GM12878 (cell line): Measurements from ENCODE around the gene DEPDC1. TPM values are rescaled to one million over a fixed set of nuclear protein-coding genes. Genes with fewer than 3 reads are reported as not detected.

ENCODE experiments used
- ATAC-seq: fragments of 200-7000 bp; cut with Tn5 transposase; 3 replicates; pipeline ENCODE4 v1.9.1; 2020; ENCODE audit warnings: mild to moderate bottlenecking, moderate library complexity
- BruUV-seq: library from RNA; stranded (reverse); fragments of 400-500 nt; replicated peaks from 2 replicates; lab custom pipeline; 2021; lab: Mats Ljungman, UMichigan
- CTCF ChIA-PET: fragments of 300-600 bp; sonication (Branson Sonifier 250); formaldehyde crosslinking; extraction: SDS; loops from one replicate; lab custom pipeline; 2021; ENCODE audit warnings: inconsistent platforms; lab: Yijun Ruan, JAX
- POLR2A ChIA-PET: fragments of 350-600 bp; formaldehyde crosslinking; extraction: SDS; loops from one replicate; lab custom pipeline; 2021; ENCODE audit warnings: inconsistent platforms; lab: Charles Lee
- RAD21 ChIA-PET: fragments of 300-600 bp; sonication (Branson Sonifier 250); formaldehyde crosslinking; loops from one replicate; lab custom pipeline; 2023; ENCODE audit warnings: antibody characterized with exemption; ENCODE audit not compliant: unreplicated experiment; lab: Charles Lee
- SMC1A ChIA-PET: fragments of 300-600 bp; sonication (Branson Sonifier 250); formaldehyde crosslinking; loops from one replicate; lab custom pipeline; 2023; ENCODE audit not compliant: unreplicated experiment, uncharacterized antibody; lab: Charles Lee
- DNase-seq: peaks from one replicate; pipeline ENCODE4 v3.0.0-alpha.2; 2011; ENCODE audit warnings: low read depth, low spot score
- FAIRE-seq: peaks from 3 replicates; lab custom pipeline; 2011; peaks lifted over from hg19 to GRCh38; lab: Jason Lieb, UNC
- H2AFZ ChIP-seq: 2 replicates; pipeline ENCODE4 v1.6.0; 2011; ENCODE audit warnings: low read depth, low read length, control low read depth; ENCODE audit not compliant: control insufficient read depth
- H3K27ac ChIP-seq: 2 replicates; pipeline ENCODE4 v1.5.1; 2011; ENCODE audit warnings: control low read depth; ENCODE audit not compliant: control insufficient read depth, insufficient read depth
- H3K27me3 ChIP-seq, 2 experiments: replicated peaks in 1 of 2; 2 replicates each; pipeline versions ENCODE4 v1.6.0 to v1.6.1; 2011; ENCODE audit warnings: low read length in 1 of 2; ENCODE audit not compliant: control insufficient read depth in 2 of 2, insufficient read depth in 2 of 2
- H3K36me3 ChIP-seq, 2 experiments: 2 replicates each; pipeline ENCODE4 v1.5.1; 2011; ENCODE audit warnings: low read length in 1 of 2; ENCODE audit not compliant: control insufficient read depth in 2 of 2, insufficient read depth in 2 of 2
- H3K4me1 ChIP-seq: 2 replicates; pipeline ENCODE4 v1.6.1; 2011; ENCODE audit warnings: mild to moderate bottlenecking, low read length, moderate library complexity, mixed read lengths; ENCODE audit not compliant: control insufficient read depth, insufficient read depth
- H3K4me2 ChIP-seq: 2 replicates; pipeline ENCODE4 v1.6.0; 2011; ENCODE audit warnings: control low read depth; ENCODE audit not compliant: control insufficient read depth, insufficient read depth
- H3K4me3 ChIP-seq: fragments of 200-600 bp; sonication (generic); 2 replicates; pipeline ENCODE4 v1.5.1; 2016
- H3K79me2 ChIP-seq: 2 replicates; pipeline ENCODE4 v1.6.0; 2011; ENCODE audit warnings: low read length; ENCODE audit not compliant: control insufficient read depth, insufficient read depth
- H3K9ac ChIP-seq: 2 replicates; pipeline ENCODE4 v1.8.0; 2011; ENCODE audit warnings: low read length, control low read depth, mixed read lengths; ENCODE audit not compliant: control insufficient read depth, insufficient read depth
- H3K9me3 ChIP-seq: replicated peaks from 3 replicates; pipeline ENCODE4 v1.5.1; 2011; ENCODE audit warnings: mild to moderate bottlenecking, low read length; ENCODE audit not compliant: control insufficient read depth, insufficient read depth
- H4K20me1 ChIP-seq: 2 replicates; pipeline ENCODE4 v1.6.0; 2011; ENCODE audit not compliant: control insufficient read depth, insufficient read depth
- ATF7 ChIP-seq: fragments of 450-650 bp; IDR thresholded peaks from 2 replicates; pipeline ENCODE4 v1.6.1; 2016; ENCODE audit warnings: low read depth, mild to moderate bottlenecking
- CTCF ChIP-seq, 3 experiments: IDR thresholded peaks in 2 of 3; conservative IDR thresholded peaks in 1 of 3; 2 replicates each; pipeline ENCODE4 v1.5.1; 2011; ENCODE audit warnings: low read depth in 3 of 3, low read length in 3 of 3, mild to moderate bottlenecking in 3 of 3, control low read depth in 2 of 3, moderate library complexity in 2 of 3, inconsistent platforms in 1 of 3, mixed read lengths in 1 of 3; ENCODE audit not compliant: control insufficient read depth in 2 of 3, insufficient read depth in 1 of 3; ENCODE audit errors: extremely low read depth in 1 of 3
- E2F4 ChIP-seq: IDR thresholded peaks from 2 replicates; pipeline ENCODE4 v1.6.1; 2012; ENCODE audit warnings: low read depth, low read length, improper control_type of control experiment
- PML ChIP-seq: IDR thresholded peaks from 2 replicates; pipeline ENCODE4 v1.6.1; 2012; ENCODE audit warnings: low read length, inconsistent platforms
- RAD21 ChIP-seq: IDR thresholded peaks from 2 replicates; pipeline ENCODE4 v1.6.1; 2011; ENCODE audit warnings: mild to moderate bottlenecking, low read depth, low read length, moderate library complexity; ENCODE audit not compliant: insufficient read depth
- ZNF384 ChIP-seq: IDR thresholded peaks from 2 replicates; pipeline ENCODE4 v1.6.1; 2012; ENCODE audit warnings: low read depth, mild to moderate bottlenecking, low read length, improper control_type of control experiment, borderline replicate concordance
- ZSCAN29 ChIP-seq: fragments of 450-650 bp; IDR thresholded peaks from 2 replicates; pipeline ENCODE4 v1.6.1; 2017; ENCODE audit warnings: mild to moderate bottlenecking, moderate library complexity
- WGBS: methylation state at CpG from one replicate; pipeline ENCODE4 v1.1.6; 2016; ENCODE audit warnings: low lambda C conversion rate; ENCODE audit not compliant: insufficient replicate concordance, insufficient coverage; ENCODE audit errors: missing lambda C conversion rate; 5-methylcytosine and 5-hydroxymethylcytosine counted together
- in situ Hi-C: fragments of 300-500 bp; cut with MboI; formaldehyde crosslinking; loops from 9 replicates; pipeline ENCODE4 v1.14.3; 2018; ENCODE audit warnings: mixed read lengths
- intact Hi-C: fragments of 100-400 bp; cut with micrococcal nuclease; formaldehyde crosslinking; loops from one replicate; pipeline ENCODE4 v1.14.2; 2022; ENCODE audit not compliant: unreplicated experiment
- polyA plus RNA-seq, 11 experiments: library from polyadenylated mRNA; depleted of rRNA in 4 of 11; unstranded in 6 of 11; stranded (reverse) in 5 of 11; fragments of >200 nt; fragmentation: Nextera tagmentation in 4 of 11; fragmentation: Illumina TruSeq in 1 of 11; extraction: Ambion mirVana in 4 of 11; extraction: Trizol in 1 of 11; gene quantifications; 1 replicate in 1 of 11; 2 replicates in 10 of 11; pipeline versions ENCODE4 v1.2.1 to v1.2.3, GENCODE V29; 2011 to 2016; ENCODE audit warnings: inconsistent platforms in 2 of 11, missing spikeins in 2 of 11, low read depth in 1 of 11
- total RNA-seq, 4 experiments: library from RNA; depleted of rRNA in 3 of 4; stranded (reverse); fragments of >200 nt in 3 of 4; fragmentation: Illumina TruSeq in 1 of 4; extraction: Trizol in 1 of 4; gene quantifications; 2 replicates each; pipeline versions ENCODE4 v1.2.1 to v1.2.3, GENCODE V29; 2013 to 2021

Gene DEPDC1
- total and polyA plus RNA-seq, 10 of the 15 experiments (the other 5 are each of a cell fraction or from before 2014, with no cell fraction given), result 6.9 to 36.5 (median 17.6) TPM

- TF ChIP-seq PML (no peak), E2F4 (no peak), ZNF384 (no peak), ZSCAN29 (no peak)
These were observed 23.8 kb downstream of the DEPDC1 start (continued) for GRCh38 chr1:68473060-68473459.

- no peaks in the 10 kb centered on the region for H3K27me3 ChIP-seq
- TF ChIP-seq ATF7, result no peak
- peak; percentile 50 for TF ChIP-seq RAD21
- TF ChIP-seq CTCF (IDR thresholded peaks at IDR 0.05 in 2 of 3, conservative IDR thresholded peaks at IDR 0.05 in 1 of 3; ENCODE audit: control insufficient read depth in 2 of 3, extremely low read depth in 1 of 3, insufficient read depth in 1 of 3, low read depth in 3 of 3, low read length in 3 of 3), result peak; percentile 41 to 46 (median 45); a peak in 4 of 6 replicates
- TF ChIP-seq, all 136 proteins: peak for 2
- Histone ChIP-seq H3K36me3 (no peaks in the 10 kb centered on the region), H2AFZ (no peak overlapping the region), H3K79me2 (no peaks in the 10 kb centered on the region), H3K4me3 (no peak overlapping the region), H3K9ac (no peak overlapping the region), H3K4me2 (no peak overlapping the region), H3K4me1 (no peaks in the 10 kb centered on the region), H3K9me3 (no peaks in the 10 kb centered on the region), H4K20me1 (no peaks in the 10 kb centered on the region), H3K27ac (no peak overlapping the region)
- WGBS, result 47% methylated on average over 2 of the region's 2 CpGs
- intact Hi-C loops, result loop anchor here (1.0 kb wide), 1 partner anchor 1267 kb away; no protein-coding TSS in a partner anchor
- DNase-seq (no peak), FAIRE-seq (peak; percentile 47), ATAC-seq (no peak)
- ChIA-PET POLR2A (no interaction called here), CTCF (interaction anchor here (0.6 to 1.9 kb wide), 13 partner anchors 9 to 1818 kb away, joined by 3 to 10 read pairs (median 3); no protein-coding TSS in a partner anchor), SMC1A (interaction anchor here (0.9 to 1.5 kb wide), 5 partner anchors 10 to 1268 kb away, joined by 3 to 6 read pairs (median 5); no protein-coding TSS in a partner anchor), RAD21 (interaction anchor here (1.1 to 1.2 kb wide), 3 partner anchors 9 to 1266 kb away, joined by 3 read pairs; no protein-coding TSS in a partner anchor)
- no TSS peak for BruUV-seq
- in situ Hi-C loops, result loop anchor here (25.0 kb wide), 1 partner anchor 1267 kb away; no protein-coding TSS in a partner anchor
These were observed 26.4 kb downstream of the DEPDC1 start for GRCh38 chr1:68470388-68470970.
